GM21576 (cell line): ENCODE measurements around the gene RAD54L.

Experiments used
- ATAC-seq: cut with Tn5 transposase; IDR thresholded peaks from one replicate; pipeline ENCODE4 v1.9.1; 2021; ENCODE audit warnings: mild to moderate bottlenecking, moderate library complexity; ENCODE audit not compliant: unreplicated experiment

RAD54L gene

DNA sequence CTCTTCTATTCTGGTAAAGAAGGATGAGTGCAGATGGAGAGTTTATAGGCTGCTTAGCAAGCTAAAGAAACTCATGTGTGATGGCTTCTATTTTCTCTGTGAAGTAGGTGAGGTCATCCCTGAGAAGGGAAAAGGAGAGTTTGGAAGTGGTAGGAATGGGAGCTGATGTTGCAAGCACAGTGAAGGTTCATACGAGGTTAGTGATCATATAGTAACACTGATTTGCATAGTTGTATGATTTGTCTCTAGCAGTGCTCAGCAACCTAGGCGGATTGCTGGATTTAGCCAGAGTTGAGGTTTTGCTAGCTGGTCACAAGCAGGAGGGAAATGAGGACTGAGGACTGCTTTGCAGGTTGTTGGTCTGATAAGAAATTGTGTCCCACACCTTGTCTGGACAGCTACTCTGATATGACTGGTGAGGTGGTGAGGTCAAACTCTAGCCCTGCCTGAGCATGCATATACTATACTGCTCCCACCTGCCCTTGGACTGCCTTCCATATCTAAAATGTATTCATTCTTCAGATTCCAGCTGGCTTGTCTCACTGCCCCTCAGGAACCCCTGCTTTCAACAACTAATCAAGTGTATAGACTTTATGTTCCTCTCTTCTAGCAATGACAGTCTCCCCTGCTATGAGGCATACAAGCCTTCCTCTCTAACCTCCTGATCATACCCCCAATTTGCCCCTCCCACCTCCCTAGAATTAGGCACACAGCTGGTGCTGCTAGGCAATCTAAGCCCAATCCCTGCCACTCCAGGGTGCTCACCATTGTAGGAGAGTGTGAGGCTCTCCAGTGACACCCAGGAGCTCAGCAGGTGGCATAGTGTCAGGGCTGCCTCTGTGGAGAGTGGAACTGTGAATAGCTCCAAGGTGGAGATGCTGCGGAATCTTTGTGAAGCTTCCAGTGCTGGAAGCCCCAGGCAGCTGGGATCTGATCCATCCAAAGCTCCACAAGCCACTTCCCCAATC, 37.3 kb downstream of the RAD54L start:
- no peak for ATAC-seq

DNA sequence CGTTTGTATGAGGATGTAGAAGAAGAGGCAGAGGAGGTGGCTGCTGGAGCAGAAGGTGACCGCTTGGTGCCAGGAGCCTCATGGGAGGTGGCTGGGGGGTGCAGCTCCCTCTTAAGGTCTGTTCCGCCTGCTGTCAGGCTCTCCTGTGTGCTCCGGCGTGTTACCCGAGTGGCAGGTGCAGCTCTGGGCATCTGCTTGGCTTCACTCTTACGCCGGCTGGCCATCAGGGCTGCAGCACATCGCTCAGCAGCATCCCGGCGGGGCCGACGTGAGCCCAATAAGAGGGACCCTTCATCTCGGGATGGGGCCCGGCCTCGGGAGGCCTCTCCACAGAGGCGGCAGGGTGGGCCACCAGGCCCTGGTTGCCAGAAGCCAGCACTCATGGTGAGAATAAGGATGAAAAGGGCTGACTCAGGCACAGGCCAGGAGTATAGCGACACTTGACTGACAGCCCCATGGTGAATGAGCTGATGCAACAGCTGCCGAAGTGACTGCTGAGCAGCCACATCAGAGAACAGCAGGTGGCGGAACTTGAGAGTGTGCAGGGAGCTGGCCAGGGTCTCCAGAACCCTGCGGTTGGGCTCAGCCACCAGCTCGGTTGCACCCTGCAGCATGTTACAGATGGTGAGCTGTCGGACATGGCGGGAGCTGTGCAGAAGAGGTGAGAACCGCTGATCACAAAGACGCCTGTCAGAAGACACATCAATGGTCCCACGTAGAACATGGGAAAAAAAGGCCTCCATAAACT, 38.3 kb downstream of the RAD54L start:
- ATAC-seq: no peak

GRCh38 chr1:46288485-46289133, 41.0 kb downstream of the RAD54L start:
- no peak for ATAC-seq

DNA sequence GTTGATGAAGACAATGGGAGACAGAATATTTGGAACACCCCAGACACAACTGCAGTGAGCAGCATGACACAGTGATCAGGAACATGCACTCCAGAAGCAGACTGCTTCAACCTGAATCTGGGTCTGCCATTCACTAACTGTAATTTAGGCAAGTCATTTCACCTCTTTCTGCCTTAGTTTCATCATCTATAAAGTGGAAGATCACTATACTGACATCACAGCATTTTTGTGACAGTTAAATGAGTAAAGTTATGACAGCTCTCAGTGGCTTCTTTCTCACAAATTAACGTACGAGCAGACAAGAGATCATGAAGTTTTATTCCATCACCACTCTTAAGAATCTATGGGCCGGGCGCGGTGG, 41.6 kb downstream of the RAD54L start:
- no peak for ATAC-seq

DNA sequence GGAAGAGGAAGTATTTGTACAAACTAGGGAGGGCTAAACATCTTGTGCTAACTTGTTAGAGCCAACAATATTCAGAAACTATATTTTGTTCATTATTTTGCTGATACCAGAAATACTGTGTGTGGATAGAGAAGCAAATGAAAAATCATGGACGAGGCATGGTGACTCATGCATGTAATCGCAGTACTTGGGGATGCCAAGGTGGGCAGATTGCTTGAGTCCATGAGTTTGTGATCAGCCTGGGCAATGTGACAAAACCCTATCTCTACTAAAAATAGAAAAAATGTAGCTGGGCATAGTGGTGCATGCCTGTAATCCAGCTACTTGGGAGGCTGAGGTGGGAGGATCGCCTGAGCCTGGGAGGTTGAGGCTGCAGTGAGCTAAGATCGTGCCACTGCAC, 42.4 kb downstream of the RAD54L start:
- ATAC-seq: no peak

- ATAC-seq: no peak
Observed at GRCh38 chr1:46295306-46295705, 47.7 kb downstream of the RAD54L start.

DNA sequence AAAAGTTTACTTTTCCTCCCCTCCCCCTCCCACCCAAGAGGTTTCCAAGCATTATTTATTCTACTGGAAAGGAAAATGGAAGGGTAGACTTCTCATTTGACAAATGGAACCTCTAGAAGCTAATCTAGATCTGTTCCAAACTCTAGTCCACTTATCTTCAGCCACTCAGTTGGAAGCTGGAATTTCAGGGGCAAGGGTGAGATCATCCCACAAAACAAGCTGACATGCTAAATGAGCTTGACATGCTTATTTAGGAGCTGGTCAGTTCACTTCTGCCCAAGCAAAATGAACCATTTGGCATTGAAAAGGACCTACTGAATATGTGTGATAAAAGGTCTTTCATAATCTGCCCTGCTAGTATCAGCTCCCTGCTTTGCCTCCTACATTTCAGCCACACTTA, 50.8 kb downstream of the RAD54L start:
- ATAC-seq: no peak

- no peak for ATAC-seq
Observed at GRCh38 chr1:46300673-46301405, 53.3 kb downstream of the RAD54L start.

DNA sequence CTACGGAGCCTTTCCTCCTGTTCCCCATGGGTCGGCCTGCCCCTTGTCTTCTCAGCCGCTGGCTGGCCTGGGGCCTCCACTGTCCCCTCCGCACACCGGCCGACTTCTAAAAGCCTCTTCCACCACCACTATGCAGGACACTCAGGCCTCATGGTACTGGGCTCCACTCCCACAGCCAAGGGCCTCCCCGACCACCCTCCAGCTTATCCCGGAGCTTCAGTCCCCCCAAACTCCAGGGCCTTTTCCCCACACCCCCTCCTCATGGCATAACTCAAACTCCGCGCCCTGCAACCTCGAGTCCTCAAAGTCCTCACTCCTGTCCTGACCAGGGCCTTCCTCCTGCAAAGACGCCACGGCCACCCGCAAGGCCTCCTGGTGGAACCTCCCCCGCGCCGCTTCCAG, 53.8 kb downstream of the RAD54L start:
- ATAC-seq: no peak

GRCh38 chr1:46301808-46302640, 54.5 kb downstream of the RAD54L start:
- no peak for ATAC-seq

- ATAC-seq: peak; percentile 6
Observed at GRCh38 chr1:46302641-46303037, 55.1 kb downstream of the RAD54L start.

GRCh38 chr1:46303038-46303871, 55.7 kb downstream of the RAD54L start, which contains the start of the genes LRRC41 and UQCRH:
Gene LRRC41, minus strand, starts transcription at chr1:46303616. Its CDS starts 294 bp downstream, at chr1:46303322.
Gene UQCRH, plus strand, starts transcription at chr1:46303698. Its CDS starts 69 bp downstream, at chr1:46303767.
- ATAC-seq: peak; percentile 78

DNA sequence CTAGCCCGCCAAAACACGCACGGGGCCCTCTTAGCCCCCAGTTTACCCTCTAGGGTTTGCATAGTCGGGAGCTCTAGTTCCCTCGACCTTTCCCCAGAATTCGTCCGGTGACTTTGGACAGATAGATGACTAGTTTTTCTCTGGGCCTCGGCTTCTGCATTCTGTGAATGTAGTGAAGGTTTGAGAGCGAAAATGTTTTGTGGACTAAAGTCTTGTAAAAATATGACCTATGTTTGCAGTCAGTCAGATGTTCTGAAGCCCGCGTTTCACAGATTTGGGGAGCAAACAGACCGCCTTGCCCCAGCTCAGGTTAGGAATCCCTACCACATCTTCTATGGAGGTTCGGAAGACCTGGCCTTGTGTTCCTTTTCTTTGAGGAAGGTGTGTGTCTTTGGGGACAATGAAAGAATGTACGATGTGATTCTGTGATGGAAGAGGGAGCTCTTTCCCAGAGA, 56.3 kb downstream of the RAD54L start:
- no peak for ATAC-seq

DNA sequence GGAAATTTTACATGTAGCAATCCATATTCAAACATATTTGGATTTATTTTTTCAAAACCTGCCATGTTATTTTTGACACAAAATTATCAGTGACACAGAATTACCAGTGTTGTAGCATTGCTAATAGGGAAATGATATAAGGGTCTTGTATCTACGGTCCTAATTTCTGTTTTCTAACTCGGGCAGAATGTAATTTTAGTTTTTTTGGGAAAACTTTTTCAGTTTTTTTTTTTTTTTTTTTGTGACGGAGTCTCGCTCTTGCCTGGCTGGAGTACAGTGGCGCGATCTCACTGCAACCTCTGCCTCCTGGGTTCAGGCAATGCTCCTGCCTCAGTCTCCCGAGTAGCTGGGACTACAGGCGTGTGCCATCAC, 58.6 kb downstream of the RAD54L start:
- ATAC-seq: no peak

- ATAC-seq: no peak
Observed at GRCh38 chr1:46309401-46310159, 62.0 kb downstream of the RAD54L start.

DNA sequence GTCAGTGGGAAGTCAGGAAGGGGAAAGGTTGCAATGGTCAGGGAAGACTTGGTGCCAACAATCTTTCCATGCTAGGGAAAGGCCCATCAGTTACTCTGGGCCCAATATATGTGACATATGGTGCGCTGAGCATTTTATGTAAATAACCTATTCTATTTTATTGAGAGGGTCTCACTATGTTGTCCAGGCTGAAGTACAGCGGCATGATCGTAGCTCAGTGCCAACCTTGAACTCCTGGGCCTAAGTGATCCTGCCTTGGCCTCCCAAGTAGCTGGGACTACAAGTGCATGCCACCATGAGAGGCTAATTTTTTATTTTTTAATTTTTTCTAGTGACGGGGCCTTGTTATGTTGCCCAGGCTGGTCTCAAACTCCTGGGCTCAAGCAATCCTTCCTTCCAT, 62.8 kb downstream of the RAD54L start:
- ATAC-seq: no peak

DNA sequence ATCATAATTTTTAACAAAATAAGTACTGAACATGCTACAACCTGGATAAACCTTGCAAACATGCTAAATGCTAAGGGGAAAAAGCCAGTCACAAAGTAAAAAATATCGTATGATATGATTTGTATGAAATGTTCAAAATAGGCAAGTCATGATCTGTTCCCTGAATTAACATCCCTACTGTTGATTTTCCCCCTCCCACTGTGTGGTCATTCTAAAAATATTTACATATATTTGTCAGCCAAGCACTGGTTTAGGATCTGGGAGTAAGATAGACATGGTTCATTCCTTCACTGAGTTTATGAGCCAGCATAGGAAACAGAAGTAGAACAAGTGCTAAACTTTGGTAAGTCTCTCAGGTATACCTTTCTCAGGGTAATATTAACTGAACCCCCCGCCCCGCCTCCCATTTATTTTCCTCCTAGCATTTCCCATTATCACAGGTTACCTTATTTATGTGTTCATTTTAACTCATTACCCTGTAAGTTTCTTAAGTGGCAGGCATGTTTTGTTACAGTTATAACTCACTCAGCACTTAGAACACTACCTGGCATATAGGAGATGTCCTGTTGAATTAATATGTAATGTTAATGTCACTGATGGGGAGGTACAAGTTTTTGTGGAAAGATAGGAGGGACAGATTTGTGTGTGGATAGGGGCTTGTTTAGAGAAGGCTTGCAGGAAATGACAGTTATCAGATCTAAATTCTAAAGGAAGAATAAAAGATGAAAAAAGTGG, 68.3 kb downstream of the RAD54L start:
- no peak for ATAC-seq
